ENCODE results near the gene ISM2.
"Not testable (repeated sequence)": the region's sequence is repeated elsewhere in the genome, so short reads cannot be mapped to it uniquely, and the experiment has no call there.

ISM2 gene

DNA sequence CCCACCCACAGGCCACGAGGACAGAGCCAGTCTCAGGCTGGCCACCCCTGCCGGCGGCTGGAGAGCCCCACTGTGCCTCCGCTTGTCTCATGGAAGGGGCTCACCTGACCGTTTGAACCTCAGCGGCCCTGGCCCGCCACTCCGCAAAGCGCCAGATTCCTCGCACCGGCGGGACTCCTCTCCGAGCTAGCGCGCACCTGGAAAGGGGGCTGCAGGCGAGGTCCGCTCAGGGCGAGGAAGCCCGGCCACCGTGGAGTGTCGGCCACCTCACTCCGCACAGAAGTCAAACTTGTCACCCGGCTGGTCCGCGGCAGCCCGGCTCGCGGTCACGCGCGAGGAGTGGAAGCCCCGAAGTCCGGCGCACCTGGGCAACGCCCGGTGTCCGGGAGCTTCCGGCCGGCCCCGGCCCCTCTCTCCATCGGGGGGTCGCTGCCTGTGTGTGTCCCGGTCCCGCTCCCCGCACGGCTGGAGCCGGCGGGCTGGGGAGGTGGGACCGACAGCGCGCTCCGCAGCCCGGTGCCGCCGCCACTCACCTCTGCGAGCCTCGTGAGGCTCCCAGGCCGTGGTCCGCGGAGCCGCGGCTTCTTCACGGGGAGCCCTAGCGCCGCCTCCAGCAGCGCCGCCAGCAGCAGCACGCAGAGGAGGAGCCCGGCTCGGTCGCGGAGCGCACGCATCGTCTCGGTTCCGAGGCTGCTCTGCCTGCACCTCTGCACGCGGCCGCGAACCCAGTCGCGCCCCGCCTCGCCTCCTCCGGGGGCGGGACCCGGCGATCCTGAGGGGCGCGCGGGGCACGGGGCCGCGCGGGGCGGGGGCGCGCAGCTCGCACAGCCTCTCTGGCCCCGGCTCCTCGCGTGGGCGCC is at the start of gene ISM2:
TSS of gene ISM2 (minus strand) at position 697 of the 860 bp plus-strand sequence. CDS start at position 674, 23 bp downstream.
- peak; percentile 53 for DNase-seq (ENCODE audit: low read depth)

DNA sequence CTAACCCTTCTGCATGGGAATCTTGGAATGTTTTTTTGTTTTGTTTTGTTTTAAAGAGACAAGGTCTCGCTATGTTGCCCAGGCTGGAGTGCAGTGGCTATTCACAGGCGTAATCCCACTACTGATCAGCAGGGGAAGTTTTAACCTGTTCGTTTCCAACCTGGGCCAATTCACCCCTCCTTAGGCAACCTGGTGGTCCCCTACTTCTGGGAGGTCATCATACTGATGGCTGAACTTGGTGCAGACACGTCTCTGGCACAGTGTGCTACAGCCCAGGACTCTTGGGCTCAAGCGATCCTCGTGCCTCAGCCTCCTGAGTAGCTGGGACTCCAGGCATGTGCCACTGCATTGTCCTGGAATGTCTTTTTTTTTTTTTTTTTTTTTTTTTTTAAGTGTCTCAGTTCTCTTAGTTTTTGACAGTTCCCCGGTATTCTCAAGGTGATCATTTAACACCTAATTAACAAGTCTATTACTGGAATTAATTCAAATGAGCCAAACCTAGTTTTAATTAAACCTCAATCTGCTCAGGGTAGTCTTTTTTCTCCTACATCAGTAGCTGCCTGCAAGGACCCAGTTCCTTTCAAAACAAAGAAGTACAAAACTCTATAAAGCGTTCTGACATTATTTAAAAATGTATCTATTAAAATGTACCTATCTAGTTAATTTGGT is 49.0 kb upstream of the ISM2 start:
- DNase-seq (ENCODE audit: low read depth) = no peak

DNA sequence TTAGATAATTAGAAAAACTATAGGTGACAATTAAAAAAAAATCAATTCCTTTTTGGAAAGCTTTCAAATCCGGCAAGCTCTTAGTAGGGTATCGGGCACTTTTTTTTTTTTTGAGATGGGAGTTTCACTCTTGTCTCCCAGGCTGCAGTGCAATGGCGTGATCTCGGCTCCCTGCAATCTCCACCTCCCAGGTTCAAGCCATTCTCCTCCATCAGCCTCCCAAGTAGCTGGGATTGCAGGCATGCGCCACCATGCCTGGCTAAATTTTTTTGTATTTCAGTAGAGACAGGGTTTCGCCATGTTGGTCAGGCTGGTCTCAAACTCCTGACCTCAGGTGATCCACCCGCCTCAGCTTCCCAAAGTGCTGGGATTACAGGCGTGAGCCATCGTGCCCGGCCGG is 46.6 kb upstream of the ISM2 start:
- DNase-seq (ENCODE audit: low read depth) = not testable (repeated sequence)

DNA sequence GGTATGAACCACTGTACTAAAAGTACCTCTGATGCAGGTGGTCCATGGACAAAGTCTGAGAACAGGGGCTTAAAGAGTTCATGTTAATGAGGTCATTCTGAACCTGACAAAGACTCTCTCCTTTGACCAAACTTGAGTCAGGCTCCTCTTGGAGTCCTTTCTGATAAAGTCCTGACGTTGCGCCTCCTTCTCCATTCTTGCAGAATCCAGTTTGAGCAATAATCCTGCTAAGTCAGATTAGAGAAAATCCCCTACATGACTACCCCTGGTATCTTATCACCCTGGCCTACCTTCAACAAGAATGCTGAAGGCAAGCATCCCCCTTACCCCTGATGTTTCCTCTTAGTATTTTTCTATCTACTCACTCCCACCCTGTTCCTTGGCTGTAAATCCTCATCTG is 46.0 kb upstream of the ISM2 start:
- DNase-seq (ENCODE audit: low read depth) = no peak

DNA sequence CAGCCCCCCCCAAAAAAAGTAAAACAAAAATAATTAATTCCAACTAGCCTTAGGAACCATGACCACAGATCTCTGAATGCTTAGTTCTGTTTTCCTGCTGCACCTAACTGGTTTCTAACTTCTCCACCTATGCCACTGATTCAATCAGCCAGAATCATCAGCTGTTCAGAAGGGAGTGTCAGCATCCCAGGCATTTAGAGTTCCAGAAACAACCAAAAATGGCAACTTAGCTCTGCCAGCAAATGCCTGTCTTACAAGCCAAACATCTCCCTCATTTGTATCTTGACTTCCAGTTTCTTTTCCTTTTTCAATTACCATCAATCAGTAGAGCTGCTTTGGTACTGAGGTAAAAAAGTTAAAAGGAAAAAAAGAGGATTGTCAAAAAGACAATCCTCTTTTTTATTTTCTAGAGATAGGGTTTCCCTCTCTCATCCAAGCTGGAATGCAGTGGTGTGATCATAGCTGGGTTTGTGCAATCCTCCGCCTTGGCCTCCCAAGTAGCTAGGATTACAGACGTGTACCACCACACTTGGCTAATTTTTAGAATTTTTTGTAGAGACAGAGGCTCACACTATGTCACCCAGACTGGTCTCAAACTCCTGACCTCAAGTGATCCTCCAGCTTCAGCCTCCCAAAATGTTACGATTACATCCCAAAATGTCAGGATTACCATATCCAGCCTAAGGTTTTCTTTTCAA is 45.2 kb upstream of the ISM2 start:
- DNase-seq (ENCODE audit: low read depth) = peak; percentile 61

DNA sequence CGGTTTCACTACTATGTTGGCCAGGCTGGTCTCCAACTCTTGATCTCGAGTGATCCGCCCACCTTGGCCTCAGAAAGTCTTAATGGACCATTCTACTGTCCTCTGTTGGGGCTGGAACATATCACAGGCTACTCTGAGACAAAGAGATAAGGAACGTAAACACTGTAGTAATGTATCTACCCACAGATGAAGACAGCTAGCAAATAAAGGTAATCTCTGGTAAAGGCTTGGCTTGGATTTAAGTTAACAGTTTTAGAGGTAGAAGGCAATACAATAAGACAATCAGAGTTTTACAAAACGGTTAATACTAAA is 44.6 kb upstream of the ISM2 start:
- no peak for DNase-seq (ENCODE audit: low read depth)

DNA sequence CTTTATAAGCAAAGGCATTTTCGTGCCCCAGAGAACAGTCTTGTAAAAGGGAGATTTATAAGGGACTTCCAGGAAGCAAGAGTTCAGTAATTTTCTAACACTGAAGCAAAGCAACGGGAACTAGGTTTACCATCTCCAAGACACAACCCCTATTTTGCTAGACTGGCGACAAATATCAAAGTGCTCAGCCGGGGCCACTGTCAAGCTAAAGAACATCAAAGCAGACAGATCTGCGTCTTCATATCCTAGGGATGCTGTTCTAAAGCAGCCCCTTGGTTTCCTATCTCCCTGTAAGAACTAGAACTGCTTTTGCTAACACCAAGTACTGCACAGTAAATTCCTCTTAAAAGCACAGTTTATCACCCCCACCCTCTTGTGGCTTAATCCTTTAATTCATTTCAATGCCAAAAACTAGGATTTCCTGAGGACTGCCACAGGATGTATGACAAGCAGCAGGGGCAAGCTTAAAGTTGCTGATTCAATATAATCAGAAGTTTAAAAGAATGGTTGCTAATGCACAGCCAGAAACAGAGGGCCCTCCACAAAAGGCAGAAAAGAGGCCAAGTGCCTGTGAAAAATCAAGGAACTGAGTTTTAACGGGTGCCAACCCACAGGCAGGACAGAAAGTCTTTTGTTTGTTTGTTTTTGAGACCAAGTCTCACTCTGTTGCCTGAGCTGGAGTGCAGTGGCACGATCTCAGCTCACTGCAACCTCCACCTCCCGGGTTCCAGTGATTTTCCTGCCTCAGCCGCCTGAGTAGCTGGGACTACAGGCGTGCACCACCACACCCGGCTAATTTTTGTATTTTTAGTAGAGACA is 44.0 kb upstream of the ISM2 start:
- peak; percentile 32 for DNase-seq (ENCODE audit: low read depth)

DNA sequence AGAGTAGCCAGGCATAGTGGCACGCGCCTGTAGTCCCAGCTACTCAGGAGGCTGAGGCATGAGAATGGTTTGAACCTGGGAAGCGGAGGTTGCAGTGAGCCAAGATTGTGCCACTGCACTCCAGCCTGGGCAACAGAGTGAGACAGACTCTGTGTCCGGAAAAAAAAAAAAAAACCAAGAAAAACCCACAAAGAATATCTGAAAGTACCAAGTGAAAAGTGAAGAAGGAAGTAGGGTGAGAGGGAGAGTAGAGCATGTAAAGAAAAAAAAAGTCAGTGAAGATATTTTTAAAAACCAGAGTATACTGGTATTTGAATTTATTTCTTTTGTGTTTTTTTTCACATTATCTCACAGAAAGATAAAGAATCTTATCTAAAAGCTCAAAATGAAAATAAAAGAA is 43.3 kb upstream of the ISM2 start:
- DNase-seq (ENCODE audit: low read depth) = no peak

DNA sequence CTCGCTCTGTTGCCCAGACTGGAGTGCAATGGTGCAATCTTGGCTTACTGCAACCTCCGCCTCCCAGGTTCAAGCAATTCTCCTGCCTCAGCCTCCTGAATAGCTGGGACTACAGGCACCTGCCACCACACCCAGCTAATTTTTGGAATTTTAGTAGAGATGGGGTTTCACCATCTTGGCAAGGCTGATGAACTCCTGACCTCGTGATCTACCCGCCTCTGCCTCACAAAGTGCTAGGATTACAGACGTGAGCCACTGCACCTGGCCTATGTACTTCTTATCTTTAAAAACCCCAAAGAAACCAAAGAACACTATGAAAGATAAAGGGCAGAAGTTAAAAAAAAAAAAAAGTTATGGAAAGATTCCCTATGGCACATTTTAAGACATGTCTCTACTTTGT is 38.3 kb upstream of the ISM2 start:
- DNase-seq (ENCODE audit: low read depth) = not testable (repeated sequence)

DNA sequence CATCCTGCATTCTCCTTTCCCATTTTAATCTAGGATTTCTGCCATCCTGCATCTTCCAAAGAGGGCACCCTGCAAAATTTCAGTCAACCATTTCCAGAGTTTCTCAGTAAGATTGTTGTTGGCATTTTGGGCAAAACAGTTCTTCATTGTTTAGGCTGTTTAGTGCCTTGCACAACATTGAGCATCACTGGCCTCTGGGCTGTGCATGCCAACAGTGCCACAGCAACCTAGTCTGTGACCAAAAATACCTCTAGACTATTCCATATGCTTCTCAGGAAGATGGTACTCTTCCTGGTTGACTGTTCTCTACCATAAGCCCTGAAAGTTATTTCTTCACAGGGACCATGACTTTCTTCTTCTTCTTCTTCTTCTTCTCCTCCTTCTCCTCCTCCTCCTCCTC is 32.5 kb upstream of the ISM2 start:
- no peak for DNase-seq (ENCODE audit: low read depth)

DNA sequence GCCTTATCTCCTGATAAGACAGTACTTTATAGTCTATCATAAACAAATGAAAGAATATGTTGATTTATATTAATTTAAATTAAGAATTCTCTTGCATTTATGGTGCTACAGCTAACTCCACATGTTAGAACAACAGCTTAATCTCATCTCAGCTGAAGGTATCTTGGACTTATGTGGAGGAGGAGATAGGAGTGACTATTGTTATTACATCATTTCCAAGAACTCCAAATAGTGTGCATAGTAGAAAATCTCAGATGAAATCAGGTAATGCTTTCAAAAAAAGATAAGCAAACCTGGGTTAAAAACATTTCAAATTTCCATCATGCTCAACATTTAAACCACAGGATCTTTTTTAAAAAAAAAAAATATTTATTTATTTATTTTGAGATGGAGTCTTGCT is 31.3 kb upstream of the ISM2 start:
- no peak for DNase-seq (ENCODE audit: low read depth)

DNA sequence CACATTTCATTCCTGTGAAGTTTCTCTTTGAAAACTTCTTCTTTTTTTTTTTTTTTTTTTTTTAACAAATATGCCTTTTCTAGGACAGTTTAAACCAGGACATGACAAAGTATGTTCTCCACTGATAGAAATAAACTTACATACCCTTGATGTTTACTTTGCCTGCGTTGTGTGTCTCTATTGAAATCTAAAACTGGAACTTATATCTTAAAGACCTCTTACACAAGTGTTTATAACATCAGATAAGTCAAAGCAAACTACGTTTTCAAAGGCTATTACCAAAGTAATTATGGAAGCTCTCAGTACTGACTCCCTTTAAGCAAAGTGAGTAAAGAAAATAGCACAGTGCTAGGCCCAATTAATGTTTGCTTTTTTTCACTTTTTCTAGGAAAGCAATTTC is 30.6 kb upstream of the ISM2 start:
- DNase-seq (ENCODE audit: low read depth) = no peak

DNA sequence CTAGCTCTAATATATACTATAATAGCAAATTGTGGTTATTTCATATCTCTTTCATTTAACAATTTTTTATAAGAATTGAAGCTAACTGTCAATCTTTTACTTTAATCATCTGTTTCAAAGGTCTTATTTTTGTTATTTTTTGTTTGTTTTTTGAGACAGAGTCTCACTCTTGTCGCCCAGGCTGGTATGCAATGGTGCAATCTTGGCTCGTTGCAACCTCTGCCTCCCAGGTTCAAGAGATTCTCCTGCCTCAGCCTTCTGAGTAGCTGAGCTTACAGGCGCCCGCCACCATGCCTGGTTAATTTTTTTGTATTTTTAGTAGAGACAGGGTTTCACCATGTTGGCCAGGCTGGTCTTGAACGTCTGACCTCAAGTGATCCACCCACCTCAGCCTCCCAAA is 30.1 kb upstream of the ISM2 start:
- DNase-seq (ENCODE audit: low read depth) = not testable (repeated sequence)

DNA sequence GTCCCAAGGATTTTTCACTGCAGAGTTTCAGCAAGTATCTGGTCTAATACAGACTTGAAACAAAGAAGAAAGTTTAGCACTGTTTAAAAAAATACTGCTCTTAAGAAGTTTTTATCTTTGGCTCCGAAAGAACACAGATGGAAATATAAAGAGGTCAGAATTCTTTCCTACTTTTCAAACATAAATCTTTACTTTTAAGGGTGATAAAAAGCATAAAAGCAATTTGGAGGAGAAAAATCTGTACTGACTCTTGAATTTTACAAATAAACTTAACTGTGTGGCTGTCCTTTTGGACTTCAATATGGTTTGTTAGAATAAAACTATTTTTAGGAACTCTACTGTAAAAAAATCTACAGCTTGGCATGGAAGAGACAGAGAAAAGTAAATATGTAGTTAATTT is 27.6 kb upstream of the ISM2 start:
- no peak for DNase-seq (ENCODE audit: low read depth)

DNA sequence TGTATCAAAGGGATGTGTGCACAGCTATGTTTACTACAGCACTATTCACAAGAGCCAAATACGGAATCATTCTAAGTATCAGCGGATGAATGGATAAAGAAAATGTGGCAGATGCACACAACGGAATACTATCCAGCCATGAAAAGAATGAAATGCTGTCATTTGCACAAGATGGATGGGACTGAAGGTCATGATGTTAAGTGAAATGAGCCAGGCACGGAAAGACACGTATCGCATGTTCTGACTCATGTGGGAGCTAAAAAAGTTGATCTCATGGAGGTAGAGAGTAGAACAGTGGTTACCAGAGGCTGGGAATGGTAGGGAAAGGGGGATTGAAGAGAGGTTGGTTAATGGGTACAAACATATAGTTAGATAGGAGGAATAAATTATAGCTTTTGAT is 25.9 kb upstream of the ISM2 start:
- DNase-seq (ENCODE audit: low read depth) = no peak

DNA sequence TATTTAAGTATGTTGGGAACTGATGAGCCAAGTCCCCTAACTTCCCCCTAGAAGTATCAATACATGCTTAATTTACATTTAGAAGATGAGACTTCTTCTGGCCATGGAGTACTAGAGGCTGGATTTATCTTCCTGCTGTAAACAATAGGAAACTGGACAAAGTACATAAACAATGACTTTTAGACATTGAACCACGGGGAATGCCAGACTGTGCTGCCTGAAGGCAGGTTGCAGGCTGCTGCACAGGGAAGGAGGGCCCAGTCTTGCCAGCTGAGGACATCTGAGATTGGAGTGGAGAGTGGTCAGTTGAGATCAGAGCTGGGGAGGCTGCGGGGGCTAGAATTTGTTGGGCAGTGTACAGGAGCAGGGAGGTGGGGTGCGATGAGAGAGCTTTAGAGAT is 24.5 kb upstream of the ISM2 start:
- no peak for DNase-seq (ENCODE audit: low read depth)

DNA sequence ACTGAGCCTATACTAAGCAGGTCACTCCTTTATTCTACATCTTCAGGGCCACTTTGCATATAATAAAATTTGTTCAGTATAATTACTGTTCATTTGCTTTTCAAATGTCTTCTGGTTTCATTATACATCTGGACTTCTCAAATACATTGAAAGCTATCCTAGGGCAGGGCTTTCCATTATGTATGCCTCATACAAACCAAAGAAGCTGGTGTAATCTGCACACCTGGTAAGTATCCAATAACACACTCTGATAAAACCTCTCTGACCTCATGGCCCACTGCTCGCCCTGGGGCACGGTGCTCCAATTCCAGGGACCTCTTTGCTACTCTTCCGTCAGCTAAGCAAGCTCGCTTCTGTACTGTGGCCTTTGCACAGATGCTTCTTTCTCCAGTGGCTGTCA is 21.9 kb upstream of the ISM2 start:
- no peak for DNase-seq (ENCODE audit: low read depth)

DNA sequence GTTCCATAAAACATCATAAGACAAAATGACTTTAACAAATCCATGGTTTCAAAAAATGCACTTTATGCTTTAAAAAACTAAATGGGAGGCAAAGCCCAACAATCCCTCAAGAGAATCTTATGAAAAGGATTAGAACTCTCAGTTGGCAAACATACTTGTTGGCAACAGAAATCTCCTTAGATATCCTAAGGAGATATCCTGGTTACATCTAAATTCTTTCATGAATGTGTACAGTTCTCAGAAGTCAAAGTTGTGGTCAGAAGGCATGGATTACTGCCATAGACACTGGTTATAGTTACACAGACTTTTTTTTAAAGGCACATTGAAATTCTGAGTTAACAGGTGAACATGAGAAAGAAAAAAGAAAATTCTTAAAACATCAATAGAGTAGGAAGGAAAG is 17.5 kb upstream of the ISM2 start:
- DNase-seq (ENCODE audit: low read depth) = no peak

DNA sequence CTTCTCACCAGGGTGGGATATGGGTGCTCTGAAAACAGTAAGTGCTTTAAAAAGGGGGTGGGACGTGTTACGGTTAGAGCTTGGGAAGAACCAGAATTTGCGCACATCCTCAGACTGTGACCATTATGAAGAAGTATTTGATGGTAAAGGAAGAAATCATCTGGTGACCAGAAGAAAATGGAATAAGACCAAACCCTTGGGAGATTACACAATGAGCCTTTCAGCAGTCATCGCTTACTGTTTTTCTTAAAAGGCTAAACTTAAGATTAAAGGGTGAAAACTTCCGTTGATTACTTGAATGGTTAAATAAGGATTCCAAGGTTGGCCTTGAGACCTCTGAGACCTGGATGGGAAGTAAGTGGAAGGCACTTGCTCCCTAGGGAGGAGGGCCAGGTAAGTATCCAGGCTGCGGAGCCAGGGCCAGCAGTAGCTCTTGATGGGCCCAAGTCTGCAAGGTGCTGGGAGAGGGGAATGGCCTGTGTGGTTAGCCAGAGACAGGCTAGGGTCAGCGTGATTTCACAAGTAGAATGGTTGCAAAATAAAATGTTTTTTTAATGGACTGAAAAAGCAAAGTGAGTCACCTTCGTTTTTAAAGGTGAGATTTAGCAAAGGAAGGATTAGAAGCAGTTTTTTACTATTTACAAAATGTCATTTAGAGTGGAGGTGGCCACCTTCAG is 13.0 kb upstream of the ISM2 start:
- no peak for DNase-seq (ENCODE audit: low read depth)

DNA sequence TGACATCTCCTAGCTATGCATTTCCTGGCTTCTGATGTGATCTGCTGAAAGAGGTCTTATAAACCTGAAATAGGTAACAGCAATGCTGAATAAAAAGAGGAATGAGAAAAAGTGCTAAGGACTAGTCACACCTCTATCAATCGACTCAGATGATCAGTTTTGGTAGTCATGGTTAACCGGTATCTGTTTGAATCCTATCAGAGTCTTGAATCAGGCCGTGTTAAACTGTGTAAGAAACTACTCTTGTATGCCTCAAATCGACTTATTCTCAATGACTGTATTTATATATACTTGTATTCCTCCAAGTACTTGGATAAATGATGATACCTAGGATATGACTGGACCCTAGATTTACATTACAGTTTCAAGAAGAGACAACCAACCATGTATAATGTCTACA is 10.8 kb upstream of the ISM2 start:
- DNase-seq (ENCODE audit: low read depth) = no peak

DNA sequence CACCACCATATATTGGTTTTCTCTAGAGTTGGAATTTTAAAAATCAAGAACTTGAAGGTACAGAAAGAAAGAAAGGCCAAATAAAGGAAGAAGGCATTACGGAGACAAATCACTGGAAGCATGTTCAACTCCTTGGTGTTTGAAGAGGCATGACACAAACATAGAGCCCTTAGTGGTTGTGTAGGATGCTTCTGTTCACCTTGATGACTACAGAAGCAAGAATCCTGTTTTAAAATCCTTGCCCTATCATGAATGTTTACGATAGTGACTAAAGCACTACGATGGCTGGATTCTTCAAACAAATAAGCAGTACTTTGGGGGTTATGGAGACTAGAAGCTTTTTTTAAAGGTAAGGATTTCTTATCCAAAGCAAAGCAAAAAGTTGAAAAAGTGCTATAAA is 10.3 kb upstream of the ISM2 start:
- no peak for DNase-seq (ENCODE audit: low read depth)

DNA sequence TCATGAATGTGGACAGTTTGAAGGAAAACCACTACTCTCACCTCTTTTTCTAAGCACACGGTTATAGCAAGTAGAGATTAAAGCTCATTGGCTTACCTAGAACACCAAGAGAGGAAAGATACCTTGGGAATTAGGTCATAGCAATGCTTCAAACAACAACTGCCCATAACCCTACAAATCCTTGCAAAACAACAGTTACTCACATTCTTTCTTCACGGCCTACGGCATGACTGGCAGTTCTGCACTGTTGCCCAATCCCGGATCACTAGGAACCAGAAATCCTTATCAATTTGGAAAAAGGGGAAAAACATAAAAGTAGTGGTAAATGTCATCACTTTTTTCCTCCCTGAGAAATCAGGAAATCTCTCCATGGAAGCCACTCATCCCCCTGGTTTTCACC is 9.6 kb upstream of the ISM2 start:
- peak; percentile 53 for DNase-seq (ENCODE audit: low read depth)
